SU-DHL-6 (cell line): ENCODE results near the gene TM9SF1.

Source experiments
- H2AFZ ChIP-seq: fragments of 200-600 bp; sonication (generic); 2 replicates; pipeline ENCODE4 v1.6.1; 2014; ENCODE audit warnings: low read depth, mild to moderate bottlenecking, moderate library complexity, mixed read lengths, antibody characterized with exemption, low read length; ENCODE audit not compliant: severe bottlenecking
- H3F3A ChIP-seq: fragments of 200-600 bp; shearing (Covaris generic); 2 replicates; pipeline ENCODE4 v1.6.0; 2016; ENCODE audit warnings: antibody characterized with exemption, mild to moderate bottlenecking; ENCODE audit not compliant: insufficient read depth
- H3K27ac ChIP-seq: fragments of 200-600 bp; sonication (generic); 2 replicates; pipeline ENCODE4 v1.5.1; 2016; ENCODE audit warnings: low read depth, mild to moderate bottlenecking, low read length, moderate library complexity, mixed read lengths
- H3K27me3 ChIP-seq: fragments of 200-600 bp; sonication (generic), shearing (Covaris generic); 2 replicates; pipeline ENCODE4 v1.6.0; 2014; ENCODE audit warnings: mild to moderate bottlenecking, low read length
- H3K36me3 ChIP-seq: fragments of 200-600 bp; sonication (generic); 2 replicates; pipeline ENCODE4 v1.6.1; 2014; ENCODE audit warnings: mild to moderate bottlenecking, low read length, mixed read lengths
- H3K4me2 ChIP-seq: fragments of 300-600, 200-600 bp; shearing (Covaris generic), sonication (generic); 2 replicates; pipeline ENCODE4 v1.6.0; 2014; ENCODE audit warnings: low read length, low read depth, mild to moderate bottlenecking; ENCODE audit not compliant: poor library complexity, severe bottlenecking
- H3K4me3 ChIP-seq: fragments of 200-600 bp; sonication (generic); 2 replicates; pipeline ENCODE4 v1.5.1; 2014; ENCODE audit warnings: antibody characterized with exemption, low read length, mild to moderate bottlenecking, mixed read lengths; ENCODE audit not compliant: insufficient read depth, poor library complexity, severe bottlenecking
- H3K79me2 ChIP-seq: fragments of 200-600 bp; sonication (generic); 2 replicates; pipeline ENCODE4 v1.6.1; 2014; ENCODE audit warnings: mild to moderate bottlenecking, low read length, moderate library complexity; ENCODE audit not compliant: insufficient read depth
- H3K9ac ChIP-seq: fragments of 200-600 bp; sonication (generic); 2 replicates; pipeline ENCODE4 v1.7.0; 2014; ENCODE audit warnings: mild to moderate bottlenecking, low read length
- H3K9me2 ChIP-seq: fragments of 200-600 bp; sonication (generic); replicated peaks from 2 replicates; pipeline ENCODE4 v1.6.1; 2014; ENCODE audit warnings: low read length; ENCODE audit not compliant: insufficient read depth
- H3K9me3 ChIP-seq: fragments of 200-600 bp; sonication (generic); 2 replicates; pipeline ENCODE4 v1.6.1; 2014; ENCODE audit warnings: low read length, mixed read lengths; ENCODE audit not compliant: insufficient read depth
- H4K20me1 ChIP-seq: fragments of 200-600 bp; sonication (generic); 2 replicates; pipeline ENCODE4 v1.6.1; 2014; ENCODE audit warnings: low read depth, mild to moderate bottlenecking, antibody characterized with exemption, low read length, moderate library complexity, mixed read lengths
- CTCF ChIP-seq: fragments of 200-600 bp; sonication (generic); IDR thresholded peaks from one replicate; pipeline ENCODE4 v1.5.1; 2017; ENCODE audit warnings: antibody characterized with exemption, mild to moderate bottlenecking, low read length, moderate library complexity; ENCODE audit not compliant: insufficient read depth, poor library complexity, severe bottlenecking
- EZH2phosphoT487 ChIP-seq: fragments of 200-600 bp; sonication (generic), shearing (Covaris generic); conservative IDR thresholded peaks from 2 replicates; pipeline ENCODE4 v1.6.1; 2018; ENCODE audit warnings: mild to moderate bottlenecking, antibody characterized with exemption, low read length, moderate library complexity, mixed read lengths

TM9SF1 gene

GRCh38 chr14:24194186-24194872, 912 bp downstream of the TM9SF1 start:
- no peak overlapping the region for H2AFZ ChIP-seq
- H4K20me1 ChIP-seq: no peaks in the 10 kb centered on the region
- H3K27me3 ChIP-seq: no peaks in the 10 kb centered on the region
- peak overlapping the region; percentile 74 for H3K4me2 ChIP-seq
- H3K9me3 ChIP-seq: no peaks in the 10 kb centered on the region
- H3K79me2 ChIP-seq: peaks cover 18% of the 10 kb centered on the region; the same call in 1 of the 2 replicates
- H3K9me2 ChIP-seq: no peaks in the 10 kb centered on the region
- H3F3A ChIP-seq: peaks cover 32% of the 10 kb centered on the region
- H3K9ac ChIP-seq: no peak overlapping the region; the same call in 1 of the 2 replicates
- no peak overlapping the region for H3K27ac ChIP-seq
- peak overlapping the region; percentile 66 for H3K4me3 ChIP-seq
- no peaks in the 10 kb centered on the region for H3K36me3 ChIP-seq
- TF ChIP-seq EZH2phosphoT487: no peak

GRCh38 chr14:24192933-24193332, 2.3 kb downstream of the TM9SF1 start:
- Histone ChIP-seq H3K36me3 (no peaks in the 10 kb centered on the region), H4K20me1 (no peaks in the 10 kb centered on the region), H3F3A (peaks cover 37% of the 10 kb centered on the region), H3K9me3 (no peaks in the 10 kb centered on the region), H3K27me3 (no peaks in the 10 kb centered on the region), H3K9me2 (no peaks in the 10 kb centered on the region), H3K27ac (no peak overlapping the region), H3K79me2 (peaks cover 18% of the 10 kb centered on the region; the same call in 1 of the 2 replicates), H3K4me2 (no peak overlapping the region), H2AFZ (no peak overlapping the region), H3K4me3 (no peak overlapping the region), H3K9ac (no peak overlapping the region)
- TF ChIP-seq EZH2phosphoT487 (no peak), CTCF (no peak)

GRCh38 chr14:24190416-24190815, 4.8 kb downstream of the TM9SF1 start:
- no peaks in the 10 kb centered on the region for H3K9me2 ChIP-seq
- H4K20me1 ChIP-seq: no peaks in the 10 kb centered on the region
- H3K27me3 ChIP-seq: no peaks in the 10 kb centered on the region
- no peaks in the 10 kb centered on the region for H3K9me3 ChIP-seq
- no peak overlapping the region for H3K4me2 ChIP-seq
- no peak overlapping the region for H3K9ac ChIP-seq
- TF ChIP-seq CTCF (no peak), EZH2phosphoT487 (no peak)
- H3K79me2 ChIP-seq: peaks cover 10% of the 10 kb centered on the region; the same call in 1 of the 2 replicates
- H3K36me3 ChIP-seq: no peaks in the 10 kb centered on the region
- H3K27ac ChIP-seq: no peak overlapping the region
- H3F3A ChIP-seq: peaks cover 18% of the 10 kb centered on the region
- H3K4me3 ChIP-seq: no peak overlapping the region
- H2AFZ ChIP-seq: no peak overlapping the region

GRCh38 chr14:24189460-24189859, 5.8 kb downstream of the TM9SF1 start:
- H3K4me2 ChIP-seq: peak overlapping the region; percentile 71
- no peaks in the 10 kb centered on the region for H3K27me3 ChIP-seq
- TF ChIP-seq EZH2phosphoT487: no peak
- TF ChIP-seq CTCF: no peak
- H3F3A ChIP-seq: peaks cover 14% of the 10 kb centered on the region
- no peaks in the 10 kb centered on the region for H3K9me2 ChIP-seq
- H3K9me3 ChIP-seq: no peaks in the 10 kb centered on the region
- H4K20me1 ChIP-seq: no peaks in the 10 kb centered on the region
- no peaks in the 10 kb centered on the region for H3K36me3 ChIP-seq
- peak overlapping the region; percentile 72 for H3K9ac ChIP-seq
- peak overlapping the region; percentile 63 for H3K27ac ChIP-seq
- peaks cover 5% of the 10 kb centered on the region; the same call in 1 of the 2 replicates for H3K79me2 ChIP-seq
- H2AFZ ChIP-seq: peak overlapping the region; percentile 56
- H3K4me3 ChIP-seq: no peak overlapping the region
